Fibroblast of the aortic adventitia (primary cell): ENCODE data around the gene ENO1. TPM values are rescaled to one million over a fixed set of nuclear protein-coding genes. Genes with fewer than 3 reads are reported as not detected.
"Not testable (repeated sequence)": the region's sequence is repeated elsewhere in the genome, so short reads cannot be mapped to it uniquely, and the experiment has no call there.

Source experiments
- DNase-seq: peaks from one replicate; pipeline ENCODE4 v3.0.0-alpha.2; 2010; ENCODE audit warnings: low read depth
- H3K4me3 ChIP-seq: 2 replicates; pipeline ENCODE4 v1.5.1; 2011; ENCODE audit warnings: low read depth, mild to moderate bottlenecking, control low read depth, low read length, moderate library complexity
- CTCF ChIP-seq: IDR thresholded peaks from 2 replicates; pipeline ENCODE4 v1.5.1; 2011; ENCODE audit warnings: mild to moderate bottlenecking, low read length, control low read depth, inconsistent platforms; ENCODE audit not compliant: insufficient read depth
- total RNA-seq: library from RNA; depleted of rRNA; stranded (reverse); fragments of >200 nt; gene quantifications from 2 replicates; pipeline ENCODE4 v1.2.3, GENCODE V29; 2012; ENCODE audit warnings: low replicate concordance

The ENO1 gene
- total RNA-seq, 1 donor = 1,443 TPM

DNA sequence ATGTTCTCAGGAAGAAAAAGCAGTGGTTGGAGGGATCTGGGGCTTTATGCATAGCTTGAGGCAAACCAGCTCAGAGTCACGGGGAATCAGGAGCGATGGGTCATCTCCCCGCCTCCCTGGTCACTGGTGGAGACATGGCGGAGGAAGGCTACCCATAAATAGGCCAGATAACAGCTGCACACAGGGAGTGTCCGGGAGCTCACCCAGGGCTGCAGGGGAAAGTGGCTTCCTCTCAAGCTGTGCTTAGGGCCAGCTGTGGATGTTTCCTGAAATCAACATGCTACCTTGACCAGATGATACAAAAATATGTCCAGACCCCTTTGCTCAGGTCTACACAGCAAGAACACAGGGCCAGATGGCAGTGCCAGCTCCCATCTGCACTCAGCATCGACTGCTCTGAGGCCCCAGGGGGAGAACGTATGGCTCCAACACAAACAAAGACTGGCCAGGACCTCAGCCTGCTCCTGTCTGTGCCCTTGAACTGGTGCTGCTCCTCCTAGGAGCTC lies 33.9 kb downstream of the ENO1 start:
- DNase-seq = peak; percentile 32
- H3K4me3 ChIP-seq = no peak overlapping the region
- TF ChIP-seq CTCF = no peak

DNA sequence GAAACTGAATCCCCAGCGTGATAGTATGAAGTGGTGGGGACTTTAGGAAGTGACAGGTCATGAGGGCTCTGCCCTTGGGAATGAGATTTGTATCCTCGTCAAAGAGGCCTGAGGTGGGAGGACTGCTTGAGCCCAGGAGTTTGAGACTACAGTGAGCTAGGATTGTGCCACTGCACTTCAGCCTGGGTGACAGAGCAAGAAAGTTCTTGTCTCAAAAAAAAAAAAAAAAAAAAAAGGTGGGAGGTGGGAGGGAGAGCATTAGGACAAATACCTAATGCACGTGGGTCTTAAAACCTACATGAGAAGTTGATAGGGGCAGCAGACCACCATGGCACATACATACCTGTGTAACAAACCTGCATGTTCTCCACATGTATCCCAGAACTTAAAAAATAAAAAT lies 37.1 kb downstream of the ENO1 start:
- no peak for DNase-seq
- no peak for TF ChIP-seq CTCF
- H3K4me3 ChIP-seq = no peak overlapping the region

DNA sequence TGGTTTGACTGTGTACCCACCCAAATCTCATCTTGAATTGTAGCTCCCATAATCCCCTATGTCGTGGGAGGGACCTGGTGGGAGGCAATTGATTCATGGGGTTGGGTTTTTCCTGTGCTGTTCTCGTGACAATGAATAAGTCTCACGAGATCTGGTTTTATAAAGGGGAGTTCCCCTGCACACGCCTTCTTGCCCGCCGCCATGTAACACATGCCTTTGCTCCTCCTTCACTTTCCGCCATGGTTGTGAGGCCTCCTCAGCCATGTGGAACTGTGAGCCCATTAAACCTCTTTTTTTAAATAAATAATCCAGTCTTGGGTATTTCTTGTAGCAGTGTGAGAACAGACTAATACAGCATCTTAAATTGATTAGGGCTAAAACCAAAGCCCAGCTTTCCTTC lies 38.5 kb downstream of the ENO1 start:
- no peak for TF ChIP-seq CTCF
- no peak for DNase-seq
- H3K4me3 ChIP-seq = no peak overlapping the region

- DNase-seq = peak; percentile 34
- TF ChIP-seq CTCF = no peak
- no peak overlapping the region for H3K4me3 ChIP-seq
Measured at GRCh38 chr1:8835941-8836643, 42.4 kb downstream of the ENO1 start.

DNA sequence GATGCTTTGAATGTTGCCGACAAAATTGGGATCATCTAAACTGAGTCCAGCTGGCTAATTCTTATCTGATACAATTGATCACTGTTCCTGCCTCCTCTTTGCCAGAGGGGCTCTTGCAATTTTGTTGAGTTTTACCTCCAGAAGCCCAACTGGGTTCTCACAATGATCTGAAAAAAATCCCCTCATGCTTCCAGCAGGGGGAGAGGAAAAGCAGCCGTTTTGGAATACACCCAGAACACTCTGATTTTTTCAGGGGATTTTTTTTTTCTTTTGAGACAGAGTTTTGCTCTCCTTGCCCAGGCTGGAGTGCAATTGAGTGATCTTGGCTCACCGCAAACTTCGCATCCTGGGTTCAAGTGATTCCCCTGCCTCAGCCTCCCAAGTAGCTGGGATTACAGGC lies 47.1 kb downstream of the ENO1 start:
- DNase-seq = peak; percentile 36
- peak; percentile 56 for TF ChIP-seq CTCF
- H3K4me3 ChIP-seq = no peak overlapping the region

DNA sequence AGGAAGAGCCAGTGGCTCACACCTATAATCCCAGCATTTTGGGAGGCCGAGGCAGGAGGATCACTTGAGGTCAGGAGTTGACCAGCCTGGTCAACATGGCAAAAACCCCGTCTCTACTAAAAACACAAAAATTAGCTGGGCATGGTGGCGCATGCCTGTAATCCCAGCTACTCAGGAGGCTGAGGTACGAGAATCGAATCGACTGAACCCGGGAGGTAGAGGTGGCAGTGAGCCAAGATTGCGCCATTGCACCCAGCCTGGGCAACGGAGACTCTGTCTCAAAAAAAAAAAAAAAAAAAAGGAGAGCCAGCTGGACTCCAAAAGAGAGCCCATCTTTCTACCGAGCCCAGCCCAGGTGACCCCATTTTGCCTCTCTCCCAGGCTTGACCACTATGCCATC lies 47.8 kb downstream of the ENO1 start:
- DNase-seq, H3K4me3 ChIP-seq: not testable (repeated sequence)

DNA sequence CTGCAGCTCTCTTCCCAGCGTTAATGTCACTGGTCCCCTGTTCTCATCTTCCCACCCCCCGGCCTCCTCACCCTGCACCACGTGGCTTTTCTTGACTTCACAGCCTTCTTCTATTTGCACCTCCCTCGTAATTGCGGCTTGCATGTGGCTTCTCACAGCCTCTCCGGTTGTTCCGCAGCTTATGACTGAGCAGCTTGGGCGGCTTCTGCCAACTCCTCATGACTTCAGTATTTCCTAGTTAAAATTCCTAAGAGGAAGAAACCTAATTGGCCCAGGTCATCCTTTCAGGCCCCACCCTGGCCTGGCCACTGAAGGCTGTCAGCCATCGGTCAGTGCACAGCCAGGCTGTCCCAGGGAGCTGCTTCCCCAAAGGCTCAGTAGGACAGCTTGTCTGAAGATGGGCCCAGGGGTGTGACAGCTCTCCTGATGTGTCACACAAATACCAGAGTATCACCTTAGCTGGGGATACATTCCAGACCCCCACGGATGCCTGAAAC lies 52.5 kb downstream of the ENO1 start:
- no peak for TF ChIP-seq CTCF
- no peak overlapping the region for H3K4me3 ChIP-seq
- DNase-seq = peak; percentile 62
